Mesendoderm (in vitro differentiated cells): Measurements from ENCODE around the gene SRGAP3.

Experiments
- DNase-seq: peaks from one replicate; pipeline ENCODE4 v3.0.0; 2013
- H2AK5ac ChIP-seq: 2 replicates; pipeline ENCODE4 v1.6.1; 2013; ENCODE audit warnings: low read length, inconsistent platforms
- H2BK120ac ChIP-seq: 2 replicates; pipeline ENCODE4 v1.6.1; 2013; ENCODE audit warnings: low read depth, mild to moderate bottlenecking, low read length, moderate library complexity, mixed read lengths
- H2BK15ac ChIP-seq: replicated peaks from 2 replicates; pipeline ENCODE4 v1.6.1; 2013; ENCODE audit warnings: low read depth, mild to moderate bottlenecking, moderate library complexity
- H2BK5ac ChIP-seq: 2 replicates; pipeline ENCODE4 v1.6.1; 2013; ENCODE audit warnings: low read length, inconsistent platforms
- H3K18ac ChIP-seq: 2 replicates; pipeline ENCODE4 v1.6.1; 2013; ENCODE audit warnings: mild to moderate bottlenecking, low read length, mixed read lengths
- H3K23ac ChIP-seq: one replicate; pipeline ENCODE4 v1.6.1; 2013; ENCODE audit warnings: low read length
- H3K27ac ChIP-seq: 2 replicates; pipeline ENCODE4 v1.5.1; 2013; ENCODE audit warnings: low read depth, mild to moderate bottlenecking, inconsistent platforms, low read length, moderate library complexity
- H3K27me3 ChIP-seq: 2 replicates; pipeline ENCODE4 v1.6.1; 2013; ENCODE audit warnings: low read length, control low read depth, mild to moderate bottlenecking, inconsistent platforms; ENCODE audit not compliant: insufficient read depth, poor library complexity
- H3K36me3 ChIP-seq: 2 replicates; pipeline ENCODE4 v1.6.1; 2013; ENCODE audit warnings: low read length, inconsistent platforms; ENCODE audit not compliant: control insufficient read depth, insufficient read depth
- H3K4ac ChIP-seq: one replicate; pipeline ENCODE4 v1.6.1; 2013; ENCODE audit warnings: low read depth, mild to moderate bottlenecking, low read length, moderate library complexity
- H3K4me1 ChIP-seq: 2 replicates; pipeline ENCODE4 v1.6.1; 2013; ENCODE audit warnings: low read depth, low read length, inconsistent platforms; ENCODE audit not compliant: control insufficient read depth
- H3K4me2 ChIP-seq: 2 replicates; pipeline ENCODE4 v1.6.1; 2013; ENCODE audit warnings: low read length
- H3K4me3 ChIP-seq: 2 replicates; pipeline ENCODE4 v1.5.1; 2013; ENCODE audit warnings: mild to moderate bottlenecking, low read length
- H3K56ac ChIP-seq: one replicate; pipeline ENCODE4 v1.6.1; 2013; ENCODE audit warnings: low read length
- H3K79me1 ChIP-seq: 2 replicates; pipeline ENCODE4 v1.6.1; 2013; ENCODE audit warnings: low read length, inconsistent platforms
- H3K79me2 ChIP-seq: 2 replicates; pipeline ENCODE4 v1.6.1; 2013; ENCODE audit warnings: mild to moderate bottlenecking, low read length; ENCODE audit not compliant: control insufficient read depth, insufficient read depth
- H3K9ac ChIP-seq: 2 replicates; pipeline ENCODE4 v1.6.1; 2013; ENCODE audit warnings: low read length, inconsistent platforms
- H4K5ac ChIP-seq: one replicate; pipeline ENCODE4 v1.6.1; 2013; ENCODE audit warnings: low read length
- H4K8ac ChIP-seq: one replicate; pipeline ENCODE4 v1.6.1; 2013; ENCODE audit warnings: low read depth, mild to moderate bottlenecking, control low read depth, low read length, moderate library complexity
- WGBS: extraction: QIAGEN DNeasy Blood & Tissue Kit; methylation state at CpG from one replicate; pipeline ENCODE4 v1.1.7; 2013; ENCODE audit warnings: low lambda C conversion rate, missing lambda C conversion rate; ENCODE audit not compliant: insufficient coverage; ENCODE audit errors: extremely low coverage; 5-methylcytosine and 5-hydroxymethylcytosine counted together

The SRGAP3 gene

GRCh38 chr3:9214599-9214998 lies 34.8 kb downstream of the SRGAP3 start:
- Histone ChIP-seq H3K4ac (no peak overlapping the region), H3K79me1 (no peaks in the 10 kb centered on the region), H3K79me2 (no peaks in the 10 kb centered on the region), H3K36me3 (no peaks in the 10 kb centered on the region), H3K9ac (no peak overlapping the region), H2BK5ac (no peak overlapping the region), H3K18ac (no peak overlapping the region), H3K4me2 (no peak overlapping the region), H3K4me3 (no peak overlapping the region), H2BK120ac (no peak overlapping the region), H2AK5ac (no peak overlapping the region), H3K4me1 (no peaks in the 10 kb centered on the region), H3K27ac (no peak overlapping the region), H4K5ac (no peak overlapping the region), H2BK15ac (no peak overlapping the region), H3K56ac (no peak overlapping the region), H3K27me3 (no peaks in the 10 kb centered on the region), H3K23ac (no peak overlapping the region), H4K8ac (no peak overlapping the region)
- WGBS, result no CpG with 5 or more reads among the region's 2 CpGs
- DNase-seq, result no peak

DNA sequence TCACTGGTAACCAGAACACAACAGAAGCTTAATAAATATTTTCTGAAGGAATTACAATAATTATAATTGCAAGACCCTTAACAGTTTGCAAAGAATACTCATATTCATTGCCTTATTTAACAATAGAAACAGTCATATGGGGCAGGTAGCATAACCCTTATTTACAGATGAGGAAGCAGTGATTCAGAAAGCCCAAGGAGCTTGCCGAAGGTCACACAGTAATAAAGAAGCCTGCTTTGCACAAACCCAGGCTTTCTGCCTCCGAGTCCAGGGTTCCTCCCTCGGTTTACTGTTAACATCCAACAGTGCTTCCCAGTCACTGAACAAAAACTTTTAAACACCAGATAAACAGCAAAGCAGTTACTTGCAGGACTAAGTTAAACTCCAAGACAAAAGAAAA lies 35.3 kb downstream of the SRGAP3 start:
- Histone ChIP-seq H3K4me2 (no peak overlapping the region), H3K27ac (no peak overlapping the region), H2AK5ac (no peak overlapping the region), H2BK120ac (no peak overlapping the region), H3K56ac (no peak overlapping the region), H3K79me1 (no peaks in the 10 kb centered on the region), H4K5ac (no peak overlapping the region), H2BK15ac (no peak overlapping the region), H3K4ac (no peak overlapping the region), H4K8ac (no peak overlapping the region), H3K4me3 (no peak overlapping the region), H3K23ac (no peak overlapping the region), H3K9ac (no peak overlapping the region), H2BK5ac (no peak overlapping the region), H3K36me3 (no peaks in the 10 kb centered on the region), H3K18ac (no peak overlapping the region), H3K79me2 (no peaks in the 10 kb centered on the region), H3K27me3 (no peaks in the 10 kb centered on the region), H3K4me1 (no peaks in the 10 kb centered on the region)
- DNase-seq, result no peak
- no CpG with 5 or more reads among the region's 3 CpGs for WGBS

DNA sequence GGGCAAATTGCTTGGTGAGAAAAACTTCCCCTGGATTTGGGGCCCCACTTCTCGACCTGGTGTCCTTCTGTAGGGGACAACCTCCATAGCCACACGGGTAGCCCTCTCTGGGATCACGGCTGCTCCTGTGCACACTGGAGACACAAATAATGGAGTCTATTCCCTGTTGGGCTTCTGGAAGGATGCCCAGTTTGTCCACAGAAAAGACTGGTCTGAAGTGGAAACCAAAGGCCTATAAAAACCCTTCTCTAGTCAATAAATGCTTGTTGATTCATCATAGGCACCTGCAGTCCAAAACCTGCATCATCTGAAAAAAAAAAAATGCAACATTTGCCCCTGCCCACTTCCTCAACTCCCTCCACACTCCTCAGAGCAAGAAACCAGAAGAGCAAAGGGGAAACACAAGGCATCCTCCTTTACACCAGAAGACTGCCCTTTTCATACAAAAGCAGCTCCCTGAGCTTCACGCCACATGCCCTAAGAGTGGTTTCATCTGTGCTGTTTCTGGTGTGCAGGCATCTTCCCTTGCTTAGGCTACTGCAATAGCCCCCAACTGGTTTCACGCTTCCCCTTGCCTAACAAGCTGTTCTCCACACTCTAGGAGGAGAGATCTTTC lies 36.3 kb downstream of the SRGAP3 start:
- no peak overlapping the region for H3K9ac ChIP-seq
- no peak overlapping the region for H3K4me3 ChIP-seq
- H4K8ac ChIP-seq, result no peak overlapping the region
- H2BK120ac ChIP-seq, result no peak overlapping the region
- no peak for DNase-seq
- H2AK5ac ChIP-seq, result no peak overlapping the region
- H3K27me3 ChIP-seq, result no peaks in the 10 kb centered on the region
- no peak overlapping the region for H2BK15ac ChIP-seq
- H3K4ac ChIP-seq, result no peak overlapping the region
- H3K4me1 ChIP-seq, result no peaks in the 10 kb centered on the region
- H3K79me1 ChIP-seq, result no peaks in the 10 kb centered on the region
- no peak overlapping the region for H3K18ac ChIP-seq
- WGBS, result no CpG with 5 or more reads among the region's 5 CpGs
- H3K4me2 ChIP-seq, result no peak overlapping the region
- no peak overlapping the region for H2BK5ac ChIP-seq
- H3K27ac ChIP-seq, result no peak overlapping the region
- no peak overlapping the region for H4K5ac ChIP-seq
- no peaks in the 10 kb centered on the region for H3K36me3 ChIP-seq
- H3K23ac ChIP-seq, result no peak overlapping the region
- H3K79me2 ChIP-seq, result no peaks in the 10 kb centered on the region
- H3K56ac ChIP-seq, result no peak overlapping the region

DNA sequence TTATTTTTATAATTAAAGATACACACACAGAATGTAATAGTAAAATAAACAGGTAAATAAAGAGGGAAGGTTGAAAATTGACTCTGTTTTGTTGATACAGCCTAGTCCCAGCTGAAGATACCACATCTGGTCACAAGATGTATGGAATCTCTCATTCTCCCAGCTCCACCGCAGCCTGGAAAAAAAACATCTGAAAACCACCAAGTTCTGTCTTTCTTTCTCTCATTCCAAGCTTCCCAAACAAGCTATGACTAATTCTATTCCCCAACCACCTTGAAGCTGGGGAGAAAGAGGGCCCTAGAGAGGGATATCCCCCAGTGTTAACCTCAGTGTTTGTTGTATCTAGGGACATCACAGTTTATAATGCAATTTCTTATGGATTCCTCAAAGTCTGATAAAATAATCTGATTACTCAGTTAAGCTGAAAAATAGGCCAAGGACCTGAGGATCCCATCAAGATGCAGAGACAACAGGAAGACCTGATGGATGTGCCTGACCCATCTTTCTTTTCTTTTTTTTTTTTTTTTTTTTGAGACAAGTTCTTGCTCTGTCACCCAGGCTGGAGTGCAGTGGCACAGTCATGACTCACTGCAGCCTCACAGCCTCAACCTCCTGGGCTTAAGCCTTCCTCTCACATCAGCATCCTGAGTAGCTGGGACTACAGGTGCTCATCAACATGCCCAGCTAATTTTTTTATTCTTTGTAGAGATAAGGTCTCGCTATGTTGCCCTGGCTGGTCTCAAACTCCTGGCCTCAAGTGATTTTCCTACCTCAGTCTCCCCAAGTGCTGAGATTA lies 38.1 kb downstream of the SRGAP3 start:
- H3K9ac ChIP-seq, result no peak overlapping the region
- no peaks in the 10 kb centered on the region for H3K79me1 ChIP-seq
- H3K4me3 ChIP-seq, result no peak overlapping the region
- no CpG with 5 or more reads among the region's 2 CpGs for WGBS
- H3K36me3 ChIP-seq, result no peaks in the 10 kb centered on the region
- no peak overlapping the region for H3K4ac ChIP-seq
- no peak overlapping the region for H2AK5ac ChIP-seq
- H4K8ac ChIP-seq, result no peak overlapping the region
- H2BK15ac ChIP-seq, result no peak overlapping the region
- H2BK120ac ChIP-seq, result no peak overlapping the region
- no peak overlapping the region for H4K5ac ChIP-seq
- H3K23ac ChIP-seq, result no peak overlapping the region
- DNase-seq, result no peak
- no peak overlapping the region for H2BK5ac ChIP-seq
- H3K56ac ChIP-seq, result no peak overlapping the region
- H3K27me3 ChIP-seq, result no peaks in the 10 kb centered on the region
- H3K79me2 ChIP-seq, result no peaks in the 10 kb centered on the region
- no peak overlapping the region for H3K27ac ChIP-seq
- H3K4me1 ChIP-seq, result no peaks in the 10 kb centered on the region
- H3K4me2 ChIP-seq, result no peak overlapping the region
- H3K18ac ChIP-seq, result no peak overlapping the region

- no peak overlapping the region for H3K56ac ChIP-seq
- H2BK120ac ChIP-seq, result no peak overlapping the region
- H3K4me2 ChIP-seq, result no peak overlapping the region
- H3K4me1 ChIP-seq, result peaks cover 2% of the 10 kb centered on the region
- no peak for DNase-seq
- H2BK5ac ChIP-seq, result no peak overlapping the region
- no peak overlapping the region for H3K4me3 ChIP-seq
- H3K9ac ChIP-seq, result no peak overlapping the region
- H3K79me2 ChIP-seq, result no peaks in the 10 kb centered on the region
- H2BK15ac ChIP-seq, result no peak overlapping the region
- WGBS, result no CpG with 5 or more reads among the region's 3 CpGs
- no peak overlapping the region for H3K18ac ChIP-seq
- no peak overlapping the region for H3K23ac ChIP-seq
- H3K27me3 ChIP-seq, result no peaks in the 10 kb centered on the region
- H3K4ac ChIP-seq, result no peak overlapping the region
- H4K5ac ChIP-seq, result no peak overlapping the region
- no peaks in the 10 kb centered on the region for H3K79me1 ChIP-seq
- H2AK5ac ChIP-seq, result no peak overlapping the region
- H3K36me3 ChIP-seq, result no peaks in the 10 kb centered on the region
- H4K8ac ChIP-seq, result no peak overlapping the region
- H3K27ac ChIP-seq, result no peak overlapping the region
Measured at GRCh38 chr3:9209777-9210176, 39.7 kb downstream of the SRGAP3 start.
